Esophagus muscularis mucosa (tissue), 4 donors: ENCODE data around the gene PAPSS1.

Source experiments
- CTCF ChIP-seq, 3 experiments: fragments of 200-600 bp in 2 of 3; fragments of 450-650 bp in 1 of 3; sonication (generic) in 2 of 3; IDR thresholded peaks; one replicate each; pipeline ENCODE4 v1.5.1; 2017 to 2019; ENCODE audit warnings: antibody characterized with exemption in 3 of 3, mild to moderate bottlenecking in 2 of 3, moderate library complexity in 1 of 3
- EP300 ChIP-seq: sonication (generic); formaldehyde crosslinking; IDR thresholded peaks from one replicate; pipeline ENCODE4 v1.6.1; 2017; ENCODE audit warnings: antibody characterized with exemption
- POLR2A ChIP-seq: fragments of 450-650 bp; IDR thresholded peaks from one replicate; pipeline ENCODE4 v1.6.1; 2017; ENCODE audit warnings: antibody characterized with exemption, moderate library complexity, mild to moderate bottlenecking, low read depth
- POLR2AphosphoS5 ChIP-seq, 2 donors: sonication (generic); formaldehyde crosslinking; IDR thresholded peaks; one replicate each; pipeline ENCODE4 v1.6.1; 2017; ENCODE audit warnings: antibody characterized with exemption in 2 of 2

GRCh38 chr4:107600436-107600835 is 119.6 kb downstream of the PAPSS1 start:
- TF ChIP-seq CTCF (IDR thresholded peaks at IDR 0.05) (no peak), POLR2AphosphoS5 (IDR thresholded peaks at IDR 0.05) (no peak), EP300 (no peak), POLR2A (no peak)
